Activated naive CD4-positive, alpha-beta T cell (primary cell): ENCODE results near the gene TMEM161B.
"Not testable (repeated sequence)": the region's sequence is repeated elsewhere in the genome, so short reads cannot be mapped to it uniquely, and the experiment has no call there.

ENCODE experiments used
- DNase-seq, 4 experiments: peaks; one replicate each; lab custom pipeline; 2025; lab: John Stamatoyannopoulos, UW

TMEM161B gene

GRCh38 chr5:88268385-88269184 lies at the start of gene TMEM161B:
Gene TMEM161B (minus strand): TSS chr5:88268845. CDS start chr5:88268723, 122 bp downstream.
- peak; percentile 70 to 93 (median 90) for DNase-seq

GRCh38 chr5:88304356-88304755 lies 35.7 kb upstream of the TMEM161B start:
- no peak for DNase-seq

DNA sequence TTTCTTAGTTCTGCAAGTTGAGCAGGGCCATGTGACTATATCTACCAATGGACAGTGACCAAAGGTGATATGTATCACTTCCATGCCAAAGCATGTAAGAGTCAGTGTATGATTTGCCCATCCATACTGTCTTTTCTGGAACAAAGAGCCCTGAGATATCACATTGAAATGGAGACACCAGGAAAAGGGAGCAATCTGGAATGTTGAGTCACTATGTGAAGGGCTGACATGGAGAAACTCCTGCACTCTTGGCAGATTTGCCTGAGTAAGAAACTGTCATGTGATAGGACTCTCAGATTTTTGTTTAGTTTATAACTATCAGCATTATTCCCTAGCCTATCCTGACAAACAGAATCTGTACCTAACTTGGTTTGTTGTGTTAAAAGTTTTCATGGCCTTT lies 29.8 kb upstream of the TMEM161B start:
- no peak for DNase-seq

- DNase-seq = no peak
Measured at GRCh38 chr5:88290801-88291200, 22.2 kb upstream of the TMEM161B start.

- no peak for DNase-seq
Measured at GRCh38 chr5:88288528-88289197, 20.0 kb upstream of the TMEM161B start.

DNA sequence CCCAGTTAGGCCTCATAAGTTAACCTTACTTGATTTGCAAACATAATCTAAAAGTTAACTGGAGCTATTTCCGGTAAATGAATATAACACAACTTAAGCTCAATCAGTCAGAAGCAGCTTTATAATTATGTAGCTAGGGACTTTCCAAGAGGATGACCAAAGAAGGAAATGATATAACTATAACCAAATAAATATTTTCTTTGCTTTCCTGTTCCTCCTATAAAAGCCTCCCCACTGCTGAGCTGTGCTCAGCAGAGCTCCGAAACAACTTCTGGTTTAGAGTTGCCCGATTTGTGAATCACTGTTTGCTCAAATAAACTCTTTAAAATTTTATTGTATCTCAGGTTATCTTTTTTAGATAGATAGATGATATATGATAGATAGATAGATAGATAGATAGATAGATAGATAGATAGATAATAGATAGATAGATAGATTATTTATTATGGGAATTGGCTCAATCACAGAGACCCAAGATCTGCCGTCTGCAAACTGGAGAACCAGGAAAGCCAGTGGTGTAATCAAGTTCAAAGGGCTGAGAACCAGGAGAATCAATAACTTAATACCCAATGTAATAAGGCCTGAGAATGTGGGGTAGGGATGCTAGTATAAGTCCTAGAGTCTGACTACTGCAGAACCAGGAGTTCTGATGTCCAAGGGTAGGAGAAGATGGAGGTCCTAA lies 19.3 kb upstream of the TMEM161B start:
- DNase-seq = no peak

DNA sequence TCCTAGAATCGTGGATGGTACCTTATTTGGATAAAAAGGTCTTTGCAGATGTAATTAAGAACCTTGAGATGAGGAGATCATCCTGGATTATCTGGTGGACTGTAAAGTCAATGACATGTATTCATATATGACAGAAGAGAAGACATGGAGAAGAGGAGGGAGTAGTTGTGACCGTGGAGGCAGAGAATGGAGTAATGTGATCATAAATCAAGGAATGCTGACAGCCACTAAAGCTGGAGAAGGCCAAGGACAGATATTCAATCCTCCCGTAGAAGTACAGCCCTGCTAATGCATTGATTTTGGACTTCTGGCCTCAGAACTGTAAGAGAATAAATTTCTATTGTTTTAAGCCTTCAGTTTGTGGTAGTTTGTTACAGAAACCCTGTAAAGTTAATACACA lies 18.7 kb upstream of the TMEM161B start:
- DNase-seq = no peak

DNA sequence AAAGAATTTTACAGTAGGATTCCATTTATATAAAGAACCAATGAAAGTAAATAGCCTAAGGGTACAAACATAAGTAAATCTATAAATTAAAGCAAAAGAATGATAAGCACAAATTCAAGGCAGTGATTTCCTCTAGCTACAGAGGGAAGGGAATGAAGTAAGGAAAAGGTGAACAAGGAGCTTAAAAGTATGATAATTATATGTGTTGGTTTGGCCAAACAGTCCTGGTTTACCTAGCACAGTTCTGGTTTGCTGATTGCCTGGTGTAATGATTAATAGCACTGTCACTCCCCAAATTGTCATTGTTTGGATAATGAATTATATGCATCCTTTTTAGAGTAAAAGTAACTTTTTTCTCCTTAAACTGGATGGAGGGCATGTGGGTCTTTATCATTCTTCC lies 15.0 kb upstream of the TMEM161B start:
- no peak for DNase-seq

DNA sequence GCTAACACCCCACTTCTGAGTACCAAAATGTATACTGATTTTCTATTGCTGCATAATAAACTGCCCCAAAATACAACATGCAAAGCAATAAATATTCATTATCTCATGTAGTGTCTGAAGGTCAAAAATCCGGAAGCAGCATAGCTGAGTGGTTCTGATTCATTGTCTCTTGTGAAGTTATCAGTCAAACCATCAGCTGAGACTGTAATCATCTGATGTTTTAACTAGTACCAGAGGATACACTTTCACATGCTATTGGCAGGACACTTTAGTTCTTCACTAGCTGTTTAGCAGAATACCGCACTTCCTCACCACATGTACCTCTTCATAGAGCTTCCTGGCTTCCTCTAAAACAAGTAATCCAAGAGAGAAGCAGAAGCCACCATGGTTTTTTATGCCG lies 12.7 kb upstream of the TMEM161B start:
- no peak for DNase-seq

DNA sequence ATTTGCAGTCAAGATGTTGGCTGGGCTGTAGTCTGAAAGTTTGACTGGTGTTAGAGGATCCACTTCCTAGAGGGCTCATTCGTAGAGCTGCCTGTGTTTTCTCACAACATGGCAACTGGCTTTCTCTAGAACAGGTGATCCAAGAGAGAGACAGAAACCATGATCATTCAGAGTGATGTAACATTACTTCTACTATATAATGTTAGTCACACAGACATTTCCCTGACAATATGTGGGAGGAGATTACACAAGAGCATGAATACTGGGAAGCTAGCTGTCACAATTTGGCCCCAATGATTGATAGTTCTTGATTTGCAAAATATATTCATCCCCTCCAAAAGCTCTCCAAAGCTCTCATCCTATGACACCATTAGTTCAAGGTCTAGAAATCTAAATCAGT lies 10.9 kb upstream of the TMEM161B start:
- DNase-seq = no peak

GRCh38 chr5:88276378-88276777 lies 7.7 kb upstream of the TMEM161B start:
- no peak for DNase-seq

DNA sequence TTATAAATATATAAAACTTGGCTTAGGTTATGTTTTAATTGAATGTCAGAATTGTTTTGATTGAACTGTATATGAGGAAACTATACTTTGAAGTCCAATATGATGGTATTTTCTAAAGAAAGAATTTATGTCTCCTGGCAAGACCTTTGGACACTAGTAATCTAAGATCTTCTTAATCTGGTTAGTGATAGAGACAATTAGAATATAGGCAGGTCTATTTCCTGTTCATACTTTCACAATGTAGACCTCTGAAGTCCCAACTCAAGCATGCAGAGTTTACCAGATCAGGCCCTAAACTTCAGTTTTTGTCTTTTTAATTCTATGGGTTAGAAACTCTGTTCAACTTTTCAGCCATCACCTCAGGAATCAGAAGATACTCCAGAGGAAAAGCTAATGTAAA lies 6.9 kb upstream of the TMEM161B start:
- no peak for DNase-seq

DNA sequence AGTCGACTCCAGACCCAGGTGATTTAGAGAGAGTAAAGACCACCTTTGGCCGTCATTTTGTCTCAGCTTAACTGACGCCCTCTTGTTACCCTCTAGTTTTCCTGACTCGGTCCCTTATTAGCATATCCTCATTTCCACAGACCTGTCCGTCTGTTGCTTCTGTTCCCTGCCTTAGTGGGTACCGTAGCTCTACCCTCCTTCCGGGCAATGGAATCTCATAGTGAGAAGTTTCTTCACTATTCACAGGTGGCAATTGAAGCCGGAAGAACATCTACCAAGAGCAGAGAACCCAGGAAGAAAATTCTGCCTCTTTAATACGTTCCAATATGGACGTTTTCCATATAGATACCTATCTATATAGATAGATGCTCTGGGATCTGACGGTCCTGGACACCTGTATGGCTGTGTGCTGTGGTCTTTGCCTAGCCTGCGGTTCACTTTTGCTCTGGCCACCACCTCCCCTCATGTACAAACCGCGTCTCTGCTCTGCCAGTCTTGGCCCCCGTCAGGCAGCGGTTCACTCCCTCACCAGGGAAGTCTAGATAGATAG lies 652 bp upstream of the TMEM161B start:
- no peak for DNase-seq

DNA sequence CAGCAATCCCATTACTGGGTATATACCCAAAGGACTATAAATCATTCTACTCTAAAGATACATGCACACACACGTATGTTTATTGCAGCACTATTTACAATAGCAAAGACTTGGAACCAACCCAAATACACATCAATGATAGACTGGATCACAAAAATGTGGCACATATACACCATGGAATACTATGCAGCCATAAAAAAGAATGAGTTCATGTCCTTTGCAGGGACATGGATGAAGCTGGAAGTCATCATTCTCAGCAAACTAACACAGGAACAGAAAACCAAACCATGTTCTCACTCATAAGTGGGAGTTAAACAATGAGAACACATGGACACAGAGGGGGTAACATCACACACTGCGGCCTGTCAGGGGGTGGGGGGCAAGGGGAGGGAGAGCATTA lies 4.1 kb downstream of the TMEM161B start:
- not testable (repeated sequence) for DNase-seq

DNA sequence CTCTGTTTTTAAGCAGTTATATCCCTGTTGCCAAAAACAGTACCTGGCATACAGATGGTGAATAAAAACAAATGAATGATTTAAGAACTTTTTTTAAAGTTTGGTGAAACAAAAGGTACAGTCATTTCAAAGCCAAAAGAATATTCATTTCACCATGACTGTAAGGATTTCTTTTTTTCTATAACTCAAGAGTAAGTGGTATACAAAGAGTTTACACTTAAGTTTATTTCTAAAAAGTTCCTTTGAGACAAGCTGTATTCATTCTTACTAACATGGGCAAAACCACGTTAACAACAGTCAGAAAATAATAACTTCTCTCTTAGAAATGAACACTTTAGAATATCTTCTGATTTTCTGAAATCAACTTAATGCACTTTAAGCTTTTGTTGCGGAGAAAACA lies 5.3 kb downstream of the TMEM161B start:
- no peak for DNase-seq

- no peak for DNase-seq
Measured at GRCh38 chr5:88262116-88262515, 6.5 kb downstream of the TMEM161B start.

- DNase-seq = no peak
Measured at GRCh38 chr5:88258636-88259035, 10.0 kb downstream of the TMEM161B start.

DNA sequence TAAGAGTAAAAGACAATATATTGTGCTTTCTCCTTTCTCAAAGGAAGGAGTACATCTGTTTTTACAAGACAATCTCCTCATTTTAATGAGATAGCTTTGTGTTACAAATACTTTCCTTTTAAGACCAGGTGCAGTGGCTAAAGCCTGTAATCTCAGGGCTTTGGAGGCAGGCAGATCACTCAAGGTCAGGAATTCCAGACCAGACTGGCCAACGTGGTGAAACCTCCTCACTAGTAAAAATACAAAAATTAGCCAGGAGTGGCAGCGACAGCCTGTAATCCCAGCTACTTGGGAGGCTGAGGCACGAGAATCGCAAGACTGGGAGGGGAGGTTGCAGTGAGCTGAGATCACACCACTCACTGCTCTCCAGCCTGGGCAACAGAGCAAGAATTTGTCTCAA lies 11.8 kb downstream of the TMEM161B start:
- no peak for DNase-seq

DNA sequence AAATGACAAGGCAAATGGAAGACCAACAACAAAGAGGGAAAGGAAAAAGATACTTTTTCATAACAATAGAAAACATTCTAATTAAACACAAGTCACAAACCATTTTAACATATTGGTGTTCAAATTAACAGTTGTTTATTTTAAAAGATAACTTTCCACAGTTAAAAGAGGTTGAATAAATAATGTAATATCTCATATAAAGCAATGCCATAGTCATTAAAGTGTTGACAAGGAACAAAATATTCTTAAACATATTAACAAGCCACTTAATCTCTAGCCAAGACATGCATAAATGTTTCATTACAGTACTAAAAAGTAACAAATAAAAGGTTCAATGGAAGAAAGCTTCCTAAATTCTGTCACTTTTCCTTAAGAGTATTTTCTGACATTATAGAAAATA lies 12.6 kb downstream of the TMEM161B start:
- DNase-seq = no peak

DNA sequence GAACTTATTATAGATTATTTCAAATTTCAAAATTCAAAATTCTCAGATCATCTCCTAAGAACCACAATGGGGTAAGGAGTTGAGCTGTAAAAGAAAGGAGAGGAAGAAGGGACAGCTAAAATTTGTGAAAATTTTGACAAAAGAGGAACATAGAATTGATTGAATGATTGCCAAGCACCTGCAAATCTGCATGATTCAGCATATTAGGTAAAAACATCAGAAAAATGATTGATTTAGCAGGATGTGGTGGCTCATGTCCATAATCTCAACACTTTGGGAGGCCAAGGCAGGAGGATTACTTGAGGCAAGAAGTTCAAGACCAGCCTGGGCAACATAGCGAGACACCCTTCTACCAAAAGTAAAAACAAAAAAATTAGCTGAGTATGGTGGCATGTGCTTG lies 14.3 kb downstream of the TMEM161B start:
- DNase-seq = no peak

- no peak for DNase-seq
Measured at GRCh38 chr5:88251048-88251711, 17.5 kb downstream of the TMEM161B start.

DNA sequence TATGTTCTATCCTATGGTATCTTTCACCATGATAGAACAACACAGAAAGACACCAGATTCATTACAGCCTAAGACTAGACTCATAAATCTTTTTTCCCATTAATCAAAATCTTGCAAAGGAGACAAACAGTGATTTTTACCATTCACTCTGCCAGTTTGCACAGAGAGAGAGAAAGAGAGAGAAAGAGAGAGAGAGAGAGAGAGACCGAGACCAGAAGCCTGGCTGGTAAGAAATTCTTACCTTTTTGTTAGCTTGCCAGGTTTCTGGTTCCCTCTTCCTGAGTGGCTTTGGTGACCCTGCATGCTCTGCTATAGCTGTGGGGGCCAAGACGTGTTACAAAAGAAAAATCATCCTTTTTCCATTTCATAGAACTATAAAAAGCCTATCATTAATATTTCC lies 18.6 kb downstream of the TMEM161B start:
- DNase-seq = no peak
